Spleen (tissue), 7 donors: ENCODE measurements around the gene CACNA2D2.

ENCODE experiments used
- POLR2A ChIP-seq, 3 donors: fragments of 450-650 bp; IDR thresholded peaks; one replicate each; pipeline ENCODE4 v1.5.1; 2017; ENCODE audit warnings: antibody characterized with exemption in 3 of 3, mild to moderate bottlenecking in 1 of 3
- TF ChIP-seq, protein P1 (sequence below), 11 experiments: fragments of 200-600 bp in 7 of 11; fragments of 450-650 bp in 4 of 11; sonication (generic) in 4 of 11; IDR thresholded peaks in 8 of 11; conservative IDR thresholded peaks in 3 of 11; 1 replicate in 7 of 11; 2 replicates in 4 of 11; pipeline versions ENCODE4 v1.4.0 to v1.8.0; 2016 to 2021; ENCODE audit warnings: antibody characterized with exemption in 11 of 11, inconsistent platforms in 4 of 11, mild to moderate bottlenecking in 1 of 11
- donor health status: DM: no; HTN: no; CAD: no; lungs with moderate emphysema.
- donor health status: DM: no; HTN: no; CAD: no.
- donor health status: DM: no; HTN: no; CAD: no.

DNA sequence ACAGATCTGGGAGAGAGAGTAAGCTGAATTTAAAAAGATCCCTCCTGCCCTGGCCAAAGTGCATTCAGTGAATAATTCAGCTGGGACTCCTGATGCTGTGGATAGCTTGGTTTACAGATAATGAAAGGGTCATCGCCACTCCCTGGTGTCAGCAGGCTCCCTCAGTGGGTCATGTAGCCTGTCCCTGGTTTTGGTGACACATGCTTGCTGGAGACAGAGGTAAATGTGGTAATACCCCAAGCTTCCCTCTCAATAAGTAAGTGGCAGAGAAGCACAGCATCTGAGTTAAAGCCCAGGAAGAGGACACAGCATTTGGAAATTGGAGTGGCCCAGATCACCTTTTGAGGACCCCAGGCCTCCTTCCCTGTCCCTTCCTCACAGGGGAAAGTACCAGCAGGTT, 146.0 kb downstream of the CACNA2D2 start:
- no peak for TF ChIP-seq POLR2A (IDR thresholded peaks at IDR 0.05)
- TF ChIP-seq, protein P1, sequence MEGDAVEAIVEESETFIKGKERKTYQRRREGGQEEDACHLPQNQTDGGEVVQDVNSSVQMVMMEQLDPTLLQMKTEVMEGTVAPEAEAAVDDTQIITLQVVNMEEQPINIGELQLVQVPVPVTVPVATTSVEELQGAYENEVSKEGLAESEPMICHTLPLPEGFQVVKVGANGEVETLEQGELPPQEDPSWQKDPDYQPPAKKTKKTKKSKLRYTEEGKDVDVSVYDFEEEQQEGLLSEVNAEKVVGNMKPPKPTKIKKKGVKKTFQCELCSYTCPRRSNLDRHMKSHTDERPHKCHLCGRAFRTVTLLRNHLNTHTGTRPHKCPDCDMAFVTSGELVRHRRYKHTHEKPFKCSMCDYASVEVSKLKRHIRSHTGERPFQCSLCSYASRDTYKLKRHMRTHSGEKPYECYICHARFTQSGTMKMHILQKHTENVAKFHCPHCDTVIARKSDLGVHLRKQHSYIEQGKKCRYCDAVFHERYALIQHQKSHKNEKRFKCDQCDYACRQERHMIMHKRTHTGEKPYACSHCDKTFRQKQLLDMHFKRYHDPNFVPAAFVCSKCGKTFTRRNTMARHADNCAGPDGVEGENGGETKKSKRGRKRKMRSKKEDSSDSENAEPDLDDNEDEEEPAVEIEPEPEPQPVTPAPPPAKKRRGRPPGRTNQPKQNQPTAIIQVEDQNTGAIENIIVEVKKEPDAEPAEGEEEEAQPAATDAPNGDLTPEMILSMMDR (IDR thresholded peaks at IDR 0.05 in 8 of 11, conservative IDR thresholded peaks at IDR 0.05 in 3 of 11) = no peak
